GM12801 (cell line): ENCODE results near the gene KMT2E.

Experiments used
- CTCF ChIP-seq: IDR thresholded peaks from one replicate; pipeline ENCODE4 v1.5.1; 2011; ENCODE audit warnings: control low read depth; ENCODE audit not compliant: insufficient read length; ENCODE audit errors: extremely low read depth

KMT2E gene

GRCh38 chr7:104983578-104984539 lies 30.1 kb upstream of the KMT2E start:
- TF ChIP-seq CTCF = no peak

- no peak for TF ChIP-seq CTCF
Observed at GRCh38 chr7:104984585-104985258, 29.3 kb upstream of the KMT2E start.

GRCh38 chr7:104985259-104985617 lies 28.8 kb upstream of the KMT2E start:
- no peak for TF ChIP-seq CTCF

GRCh38 chr7:104986628-104987259 lies 27.3 kb upstream of the KMT2E start:
- TF ChIP-seq CTCF = no peak

GRCh38 chr7:104990983-104991382 lies 23.0 kb upstream of the KMT2E start:
- TF ChIP-seq CTCF = no peak

- TF ChIP-seq CTCF = no peak
Observed at GRCh38 chr7:104992306-104992705, 21.7 kb upstream of the KMT2E start.

GRCh38 chr7:104993217-104993862 lies 20.7 kb upstream of the KMT2E start:
- TF ChIP-seq CTCF = no peak
